Measurements from ENCODE around the gene MTG1. TPM values are rescaled to one million over a fixed set of nuclear protein-coding genes. Genes with fewer than 3 reads are reported as not detected.

The MTG1 gene
- total and polyA plus RNA-seq, 2 donors (not counting 1 experiment from before 2014, with no cell fraction given), result 23.9 to 25.3 TPM

DNA sequence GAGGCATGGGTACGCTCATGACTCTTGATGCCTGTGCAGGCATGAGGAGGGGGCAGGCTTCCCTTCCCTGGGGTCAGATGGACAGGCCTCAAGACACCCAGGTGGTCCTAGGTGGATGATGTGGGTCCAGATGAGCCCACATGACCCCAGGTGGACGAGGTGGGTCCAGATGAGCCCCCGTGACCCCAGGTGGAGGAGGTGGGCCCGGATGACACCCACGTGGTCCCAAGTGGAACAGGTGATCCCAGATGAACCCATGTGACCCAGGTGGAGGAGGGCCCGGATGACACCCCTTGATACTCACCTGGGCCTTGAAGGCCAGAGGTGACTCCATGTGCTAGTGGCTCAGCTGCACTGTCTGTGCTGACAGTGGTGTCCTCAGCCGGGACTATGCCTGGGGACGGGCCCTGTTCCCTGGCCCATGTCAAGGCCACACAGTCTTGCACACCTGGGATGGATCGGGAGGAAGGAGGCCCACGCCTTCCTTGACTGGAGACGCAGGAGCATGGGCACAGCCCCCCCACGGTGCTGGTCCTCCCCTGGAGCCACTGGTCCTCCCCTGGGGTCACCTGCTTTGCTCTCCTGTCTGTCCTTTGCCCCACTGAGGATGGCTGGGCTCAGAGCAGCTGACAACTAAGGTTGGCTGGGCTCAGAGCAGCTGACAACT lies 43.5 kb upstream of the MTG1 start:
- H3K9ac ChIP-seq (ENCODE audit: insufficient read depth, low read length), result no peak overlapping the region
- H3K36me3 ChIP-seq (ENCODE audit: control insufficient read depth, insufficient read depth, low read length), result no peaks in the 10 kb centered on the region
- H3K4me2 ChIP-seq (ENCODE audit: extremely low read depth, insufficient read depth, low read length), result no peak overlapping the region
- TF ChIP-seq, protein P1, sequence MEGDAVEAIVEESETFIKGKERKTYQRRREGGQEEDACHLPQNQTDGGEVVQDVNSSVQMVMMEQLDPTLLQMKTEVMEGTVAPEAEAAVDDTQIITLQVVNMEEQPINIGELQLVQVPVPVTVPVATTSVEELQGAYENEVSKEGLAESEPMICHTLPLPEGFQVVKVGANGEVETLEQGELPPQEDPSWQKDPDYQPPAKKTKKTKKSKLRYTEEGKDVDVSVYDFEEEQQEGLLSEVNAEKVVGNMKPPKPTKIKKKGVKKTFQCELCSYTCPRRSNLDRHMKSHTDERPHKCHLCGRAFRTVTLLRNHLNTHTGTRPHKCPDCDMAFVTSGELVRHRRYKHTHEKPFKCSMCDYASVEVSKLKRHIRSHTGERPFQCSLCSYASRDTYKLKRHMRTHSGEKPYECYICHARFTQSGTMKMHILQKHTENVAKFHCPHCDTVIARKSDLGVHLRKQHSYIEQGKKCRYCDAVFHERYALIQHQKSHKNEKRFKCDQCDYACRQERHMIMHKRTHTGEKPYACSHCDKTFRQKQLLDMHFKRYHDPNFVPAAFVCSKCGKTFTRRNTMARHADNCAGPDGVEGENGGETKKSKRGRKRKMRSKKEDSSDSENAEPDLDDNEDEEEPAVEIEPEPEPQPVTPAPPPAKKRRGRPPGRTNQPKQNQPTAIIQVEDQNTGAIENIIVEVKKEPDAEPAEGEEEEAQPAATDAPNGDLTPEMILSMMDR (conservative IDR thresholded peaks at IDR 0.05 in 1 of 2, IDR thresholded peaks at IDR 0.05 in 1 of 2; ENCODE audit: low read depth in 1 of 2, low read length in 2 of 2), result no peak
- TF ChIP-seq EZH2 (IDR thresholded peaks at IDR 0.05; ENCODE audit: low read length, missing control alignments), result no peak
- H3K9me3 ChIP-seq (ENCODE audit: control insufficient read depth, insufficient read depth, low read depth, low read length), result no peaks in the 10 kb centered on the region
- no peaks in the 10 kb centered on the region for H4K20me1 ChIP-seq (ENCODE audit: control insufficient read depth, extremely low read depth, insufficient read depth, low read length)
- H3K4me1 ChIP-seq (ENCODE audit: control insufficient read depth, extremely low read depth, insufficient read depth, low read length), result no peaks in the 10 kb centered on the region
- no peaks in the 10 kb centered on the region for H3K79me2 ChIP-seq (ENCODE audit: control insufficient read depth, insufficient read depth, low read length)
- no peak overlapping the region for H3K4me3 ChIP-seq (replicated peaks in 1 of 4; ENCODE audit: control extremely low read depth in 1 of 4, insufficient read depth in 1 of 4, low read depth in 3 of 4, low read length in 4 of 4)
- H2AFZ ChIP-seq (ENCODE audit: low read length), result no peak overlapping the region
- H3K27ac ChIP-seq (ENCODE audit: insufficient read depth, low read length), result no peak overlapping the region
- DNase-seq (ENCODE audit: low read depth in 2 of 2), result no peak
- H3K27me3 ChIP-seq (ENCODE audit: control insufficient read depth, insufficient read depth, low read length), result no peaks in the 10 kb centered on the region

DNA sequence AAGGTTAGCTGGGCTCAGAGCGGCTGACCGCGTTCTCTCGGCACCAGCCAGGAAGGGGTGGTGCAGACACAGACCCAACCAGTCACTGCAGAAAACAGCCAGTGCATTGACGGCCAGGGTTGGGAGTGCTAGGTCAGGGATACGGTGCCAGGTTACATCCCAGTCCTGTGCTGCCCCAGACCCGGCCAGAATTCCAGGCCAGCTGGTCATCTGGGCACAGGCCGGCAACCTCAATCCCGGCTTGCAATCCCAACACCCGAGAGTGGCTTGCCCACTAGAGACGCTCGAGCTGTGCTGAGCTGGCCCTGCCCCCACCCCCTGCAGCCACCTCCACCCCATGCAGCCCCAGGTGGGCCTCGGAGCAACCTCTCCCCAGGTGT lies 43.0 kb upstream of the MTG1 start:
- H3K27ac ChIP-seq (ENCODE audit: insufficient read depth, low read length), result no peak overlapping the region
- no peak for DNase-seq (ENCODE audit: low read depth in 2 of 2)
- H4K20me1 ChIP-seq (ENCODE audit: control insufficient read depth, extremely low read depth, insufficient read depth, low read length), result no peaks in the 10 kb centered on the region
- H3K9ac ChIP-seq (ENCODE audit: insufficient read depth, low read length), result no peak overlapping the region
- H3K4me1 ChIP-seq (ENCODE audit: control insufficient read depth, extremely low read depth, insufficient read depth, low read length), result no peaks in the 10 kb centered on the region
- no peak overlapping the region for H3K4me2 ChIP-seq (ENCODE audit: extremely low read depth, insufficient read depth, low read length)
- no peaks in the 10 kb centered on the region for H3K9me3 ChIP-seq (ENCODE audit: control insufficient read depth, insufficient read depth, low read depth, low read length)
- no peak overlapping the region for H3K4me3 ChIP-seq (replicated peaks in 1 of 4; ENCODE audit: control extremely low read depth in 1 of 4, insufficient read depth in 1 of 4, low read depth in 3 of 4, low read length in 4 of 4)
- H2AFZ ChIP-seq (ENCODE audit: low read length), result no peak overlapping the region
- no peaks in the 10 kb centered on the region for H3K36me3 ChIP-seq (ENCODE audit: control insufficient read depth, insufficient read depth, low read length)
- H3K27me3 ChIP-seq (ENCODE audit: control insufficient read depth, insufficient read depth, low read length), result no peaks in the 10 kb centered on the region
- no peaks in the 10 kb centered on the region for H3K79me2 ChIP-seq (ENCODE audit: control insufficient read depth, insufficient read depth, low read length)
- TF ChIP-seq, protein P1 (conservative IDR thresholded peaks at IDR 0.05 in 1 of 2, IDR thresholded peaks at IDR 0.05 in 1 of 2; ENCODE audit: low read depth in 1 of 2, low read length in 2 of 2), result no peak
- no peak for TF ChIP-seq EZH2 (IDR thresholded peaks at IDR 0.05; ENCODE audit: low read length, missing control alignments)

DNA sequence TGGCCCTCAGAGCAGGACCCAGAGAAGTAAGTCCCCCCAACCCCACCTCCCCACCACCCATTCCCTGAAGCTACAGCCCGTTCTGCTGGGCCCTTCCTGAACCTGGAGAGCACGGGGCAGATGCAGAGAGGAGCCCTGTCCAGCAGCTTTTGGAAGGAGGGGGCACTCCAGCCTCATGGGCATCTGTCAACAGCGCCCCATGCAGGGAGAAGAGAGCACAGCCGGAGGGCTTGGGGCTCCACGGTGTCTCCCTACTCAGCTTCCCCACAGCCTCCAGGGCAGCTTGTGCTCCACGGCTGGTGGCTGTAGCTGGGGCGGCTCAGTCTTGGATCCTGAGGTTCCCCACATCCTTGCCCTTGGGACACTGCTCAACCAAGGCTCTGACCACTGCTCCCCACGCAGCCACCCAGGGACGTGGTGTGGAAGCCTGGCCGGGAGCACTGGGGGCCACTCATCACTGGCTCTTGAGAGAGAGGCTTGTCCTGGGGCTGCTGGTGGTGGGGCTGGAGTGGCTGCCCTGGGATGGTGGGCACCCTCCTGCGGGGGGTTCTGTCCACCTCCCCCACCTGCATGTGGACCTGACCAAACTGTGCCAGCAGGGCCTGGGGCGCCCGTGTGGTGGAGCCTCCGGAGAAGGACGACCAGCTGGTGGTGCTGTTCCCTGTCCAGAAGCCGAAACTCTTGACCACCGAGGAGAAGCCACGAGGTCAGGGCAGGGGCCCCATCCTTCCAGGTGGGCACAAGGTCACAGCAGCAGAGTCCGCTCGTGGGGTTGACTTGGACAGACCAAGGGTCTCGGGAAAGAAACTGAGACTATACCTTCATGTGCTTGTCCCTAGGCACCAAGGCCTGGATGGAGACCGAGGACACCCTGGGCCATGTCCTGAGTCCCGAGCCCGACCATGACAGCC lies 42.3 kb upstream of the MTG1 start:
- Histone ChIP-seq H3K4me1 (ENCODE audit: control insufficient read depth, extremely low read depth, insufficient read depth, low read length) (no peaks in the 10 kb centered on the region), H3K79me2 (ENCODE audit: control insufficient read depth, insufficient read depth, low read length) (no peaks in the 10 kb centered on the region), H3K27ac (ENCODE audit: insufficient read depth, low read length) (no peak overlapping the region), H4K20me1 (ENCODE audit: control insufficient read depth, extremely low read depth, insufficient read depth, low read length) (no peaks in the 10 kb centered on the region), H3K4me3 (replicated peaks in 1 of 4; ENCODE audit: control extremely low read depth in 1 of 4, insufficient read depth in 1 of 4, low read depth in 3 of 4, low read length in 4 of 4) (no peak overlapping the region), H2AFZ (ENCODE audit: low read length) (no peak overlapping the region), H3K9ac (ENCODE audit: insufficient read depth, low read length) (no peak overlapping the region), H3K4me2 (ENCODE audit: extremely low read depth, insufficient read depth, low read length) (no peak overlapping the region), H3K36me3 (ENCODE audit: control insufficient read depth, insufficient read depth, low read length) (no peaks in the 10 kb centered on the region), H3K9me3 (ENCODE audit: control insufficient read depth, insufficient read depth, low read depth, low read length) (no peaks in the 10 kb centered on the region), H3K27me3 (ENCODE audit: control insufficient read depth, insufficient read depth, low read length) (no peaks in the 10 kb centered on the region)
- DNase-seq (ENCODE audit: low read depth in 2 of 2), result no peak
- TF ChIP-seq, protein P1 (conservative IDR thresholded peaks at IDR 0.05 in 1 of 2, IDR thresholded peaks at IDR 0.05 in 1 of 2; ENCODE audit: low read depth in 1 of 2, low read length in 2 of 2), result no peak
- TF ChIP-seq EZH2 (IDR thresholded peaks at IDR 0.05; ENCODE audit: low read length, missing control alignments), result no peak

Measured in fibroblast of lung (primary cell).